ENCODE results near the gene LYRM4. TPM values are rescaled to one million over a fixed set of nuclear protein-coding genes. Genes with fewer than 3 reads are reported as not detected.

Gene LYRM4
- total RNA-seq, 1 donor from 2014 or later, result 20.4 TPM

DNA sequence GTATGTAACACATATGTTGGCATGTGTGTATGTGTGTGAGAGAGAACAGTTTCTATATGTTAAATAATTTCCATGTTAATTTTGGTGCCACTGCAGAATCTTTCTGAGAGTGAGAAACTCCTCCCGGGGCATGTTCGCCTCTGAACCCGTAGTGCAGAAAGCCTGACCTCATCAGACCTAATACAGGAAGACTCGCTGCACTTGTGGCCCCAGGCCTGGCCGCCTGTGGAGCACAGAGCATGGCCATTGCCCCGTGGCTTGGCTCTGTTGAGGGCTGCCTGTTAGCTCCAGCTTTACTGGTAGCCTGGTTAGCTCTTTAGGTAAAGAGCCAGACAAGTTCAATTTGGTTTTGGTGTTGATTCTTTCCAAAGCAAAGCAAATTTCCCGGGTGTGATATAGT, 26.0 kb upstream of the LYRM4 start:
- H3K27ac ChIP-seq, result no peak overlapping the region
- TF ChIP-seq, protein P1, sequence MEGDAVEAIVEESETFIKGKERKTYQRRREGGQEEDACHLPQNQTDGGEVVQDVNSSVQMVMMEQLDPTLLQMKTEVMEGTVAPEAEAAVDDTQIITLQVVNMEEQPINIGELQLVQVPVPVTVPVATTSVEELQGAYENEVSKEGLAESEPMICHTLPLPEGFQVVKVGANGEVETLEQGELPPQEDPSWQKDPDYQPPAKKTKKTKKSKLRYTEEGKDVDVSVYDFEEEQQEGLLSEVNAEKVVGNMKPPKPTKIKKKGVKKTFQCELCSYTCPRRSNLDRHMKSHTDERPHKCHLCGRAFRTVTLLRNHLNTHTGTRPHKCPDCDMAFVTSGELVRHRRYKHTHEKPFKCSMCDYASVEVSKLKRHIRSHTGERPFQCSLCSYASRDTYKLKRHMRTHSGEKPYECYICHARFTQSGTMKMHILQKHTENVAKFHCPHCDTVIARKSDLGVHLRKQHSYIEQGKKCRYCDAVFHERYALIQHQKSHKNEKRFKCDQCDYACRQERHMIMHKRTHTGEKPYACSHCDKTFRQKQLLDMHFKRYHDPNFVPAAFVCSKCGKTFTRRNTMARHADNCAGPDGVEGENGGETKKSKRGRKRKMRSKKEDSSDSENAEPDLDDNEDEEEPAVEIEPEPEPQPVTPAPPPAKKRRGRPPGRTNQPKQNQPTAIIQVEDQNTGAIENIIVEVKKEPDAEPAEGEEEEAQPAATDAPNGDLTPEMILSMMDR (IDR thresholded peaks at IDR 0.05), result no peak
- intact Hi-C loops (cut with DNase I), result no loop called here
- no peak for DNase-seq
- H3K36me3 ChIP-seq, result no peaks in the 10 kb centered on the region
- H3K27me3 ChIP-seq, result no peaks in the 10 kb centered on the region
- no peak overlapping the region for H3K4me3 ChIP-seq
- no peak for ATAC-seq
- no peaks in the 10 kb centered on the region for H3K9me3 ChIP-seq
- H3K4me1 ChIP-seq, result peaks cover 13% of the 10 kb centered on the region

DNA sequence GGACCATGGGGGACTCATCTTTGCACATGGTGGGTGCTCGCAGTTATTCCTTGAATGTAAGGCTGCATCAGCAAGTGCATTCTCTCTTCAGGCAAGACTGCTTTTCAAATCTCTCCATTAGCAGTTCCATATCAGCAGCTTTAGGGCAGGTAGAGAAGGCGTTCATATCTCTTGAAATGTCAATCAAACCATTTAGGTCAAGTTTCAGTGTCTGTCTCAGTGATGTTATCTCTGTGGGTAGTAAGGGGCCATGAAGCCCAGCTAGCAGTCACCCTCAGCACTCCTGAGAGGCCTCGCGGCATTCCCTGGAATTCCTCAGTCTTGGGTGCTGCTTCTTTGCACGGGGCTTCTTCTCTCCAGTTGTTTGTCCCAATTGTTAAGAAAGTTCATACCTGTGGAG, 24.8 kb upstream of the LYRM4 start:
- Histone ChIP-seq H3K4me3 (no peak overlapping the region), H3K36me3 (no peaks in the 10 kb centered on the region), H3K9me3 (no peaks in the 10 kb centered on the region), H3K27ac (no peak overlapping the region), H3K4me1 (peaks cover 14% of the 10 kb centered on the region), H3K27me3 (no peaks in the 10 kb centered on the region)
- TF ChIP-seq, protein P1 (IDR thresholded peaks at IDR 0.05), result no peak
- intact Hi-C loops (cut with DNase I), result no loop called here
- ATAC-seq (no peak), DNase-seq (no peak)

DNA sequence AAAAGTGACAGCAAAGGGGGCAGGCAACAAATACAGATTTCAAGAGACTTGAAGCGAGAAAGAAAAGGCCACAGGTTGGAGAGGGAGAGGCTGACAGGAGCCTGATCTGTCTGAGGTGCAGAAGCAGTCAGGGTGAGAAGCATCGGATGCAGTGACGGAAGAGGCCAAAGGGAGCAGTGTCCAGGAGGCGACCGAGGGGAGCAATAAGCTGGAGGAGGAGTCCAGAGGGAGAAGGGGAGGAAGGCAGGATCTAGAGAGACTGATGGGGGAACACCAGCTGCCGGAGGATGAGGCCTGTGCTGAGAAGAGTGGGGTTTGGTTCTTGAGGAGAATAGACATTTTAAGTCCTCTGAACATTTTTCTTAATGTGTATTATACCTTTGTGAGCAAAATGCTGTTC, 24.3 kb upstream of the LYRM4 start:
- TF ChIP-seq, protein P1 (IDR thresholded peaks at IDR 0.05), result no peak
- no peaks in the 10 kb centered on the region for H3K9me3 ChIP-seq
- DNase-seq, result no peak
- no peak overlapping the region for H3K27ac ChIP-seq
- no peaks in the 10 kb centered on the region for H3K27me3 ChIP-seq
- H3K4me1 ChIP-seq, result peaks cover 16% of the 10 kb centered on the region
- intact Hi-C loops (cut with DNase I), result no loop called here
- no peak for ATAC-seq
- H3K36me3 ChIP-seq, result no peaks in the 10 kb centered on the region
- H3K4me3 ChIP-seq, result no peak overlapping the region

DNA sequence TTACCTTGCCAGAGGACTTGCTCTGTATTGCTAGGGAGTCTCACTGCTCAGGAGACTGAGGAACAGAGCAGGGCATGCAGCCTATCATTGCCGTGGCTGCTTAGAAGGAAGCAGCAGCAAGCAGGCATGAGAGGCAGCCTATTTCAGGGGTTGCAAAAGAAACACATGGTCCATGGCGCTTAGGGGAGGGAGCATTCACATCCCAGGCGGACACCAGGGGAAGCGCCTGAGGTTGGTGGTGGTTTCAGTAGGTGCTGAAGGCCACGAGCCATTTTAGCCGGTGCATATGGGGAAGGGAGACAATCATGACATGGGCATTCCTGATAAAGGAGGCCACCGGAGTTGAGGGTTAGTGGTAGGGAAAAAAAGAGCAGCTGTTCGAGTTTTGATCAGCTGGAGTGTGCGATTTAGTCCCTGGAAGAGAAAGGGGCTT, 21.5 kb upstream of the LYRM4 start:
- DNase-seq, result no peak
- Histone ChIP-seq H3K9me3 (no peaks in the 10 kb centered on the region), H3K27me3 (no peaks in the 10 kb centered on the region), H3K36me3 (no peaks in the 10 kb centered on the region), H3K4me3 (no peak overlapping the region), H3K27ac (no peak overlapping the region), H3K4me1 (peaks cover 9% of the 10 kb centered on the region)
- ATAC-seq, result no peak
- TF ChIP-seq, protein P1 (IDR thresholded peaks at IDR 0.05), result no peak
- intact Hi-C loops (cut with DNase I), result no loop called here

DNA sequence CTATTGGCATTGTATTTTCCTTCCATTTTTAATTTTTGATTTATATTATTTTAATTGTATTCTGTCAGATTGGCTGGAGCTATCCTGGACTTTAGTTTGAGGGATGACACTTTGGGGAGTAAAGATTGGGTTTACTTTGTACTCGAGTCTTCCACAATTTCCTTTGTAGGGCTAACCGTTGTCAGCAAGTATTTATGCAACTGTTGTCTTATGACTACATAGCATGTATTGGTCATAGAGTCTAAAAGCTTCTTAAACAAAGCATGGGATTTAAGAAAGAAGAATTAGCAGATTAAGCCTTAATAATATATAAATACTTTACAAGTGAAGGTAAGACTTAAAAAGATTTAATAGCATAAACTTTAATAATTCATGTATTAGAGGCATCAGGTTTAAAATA, 20.2 kb upstream of the LYRM4 start:
- no peak for DNase-seq

More for the DNA sequence above, 20.2 kb upstream of the LYRM4 start:
- Histone ChIP-seq H3K36me3 (no peaks in the 10 kb centered on the region), H3K27me3 (no peaks in the 10 kb centered on the region), H3K9me3 (no peaks in the 10 kb centered on the region), H3K4me1 (peaks cover 3% of the 10 kb centered on the region), H3K27ac (no peak overlapping the region), H3K4me3 (no peak overlapping the region)
- ATAC-seq, result no peak
- intact Hi-C loops (cut with DNase I), result no loop called here
- TF ChIP-seq, protein P1 (IDR thresholded peaks at IDR 0.05), result no peak

Data from upper lobe of right lung (tissue), 1 donor.